Upper lobe of left lung (tissue), 4 donors: Measurements from ENCODE around the gene STAMBP.

ENCODE experiments used
- EP300 ChIP-seq, 4 donors: sonication (generic); formaldehyde crosslinking; IDR thresholded peaks; one replicate each; pipeline ENCODE4 v1.5.1; 2017; ENCODE audit warnings: antibody characterized with exemption in 4 of 4, control low read depth in 2 of 4
- POLR2A ChIP-seq, 4 donors: fragments of 450-650 bp; IDR thresholded peaks; one replicate each; pipeline ENCODE4 v1.5.1; 2016 to 2017; ENCODE audit warnings: antibody characterized with exemption in 4 of 4, mild to moderate bottlenecking in 2 of 4
- POLR2AphosphoS5 ChIP-seq, 2 donors: sonication (generic); formaldehyde crosslinking; IDR thresholded peaks; one replicate each; pipeline ENCODE4 v1.5.1; 2017; ENCODE audit warnings: antibody characterized with exemption in 2 of 2
- TF ChIP-seq, protein P1 (sequence below), 6 experiments: fragments of 450-650 bp in 4 of 6; fragments of 200-600 bp in 2 of 6; sonication (generic) in 2 of 6; IDR thresholded peaks; one replicate each; pipeline ENCODE4 v1.5.1; 2016 to 2019; ENCODE audit warnings: antibody characterized with exemption in 6 of 6

DNA sequence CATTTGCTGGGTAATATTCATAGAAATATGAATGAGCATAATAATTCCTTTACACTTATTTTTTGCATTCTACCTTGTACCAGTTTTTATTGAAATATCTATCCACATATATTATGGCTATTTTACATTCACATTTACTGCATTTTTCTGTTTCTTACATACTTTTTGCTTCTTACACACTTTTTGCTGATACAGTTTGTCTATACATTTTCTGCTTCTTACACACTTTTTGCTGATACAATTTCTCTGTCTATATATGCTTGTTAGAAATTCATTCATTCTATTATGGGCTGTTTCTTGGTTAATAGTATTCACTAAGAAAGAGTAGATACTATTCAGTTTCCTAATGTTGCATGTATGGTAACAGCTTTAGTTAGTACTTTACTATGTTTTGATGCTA is 16.9 kb upstream of the STAMBP start:
- TF ChIP-seq, protein P1, sequence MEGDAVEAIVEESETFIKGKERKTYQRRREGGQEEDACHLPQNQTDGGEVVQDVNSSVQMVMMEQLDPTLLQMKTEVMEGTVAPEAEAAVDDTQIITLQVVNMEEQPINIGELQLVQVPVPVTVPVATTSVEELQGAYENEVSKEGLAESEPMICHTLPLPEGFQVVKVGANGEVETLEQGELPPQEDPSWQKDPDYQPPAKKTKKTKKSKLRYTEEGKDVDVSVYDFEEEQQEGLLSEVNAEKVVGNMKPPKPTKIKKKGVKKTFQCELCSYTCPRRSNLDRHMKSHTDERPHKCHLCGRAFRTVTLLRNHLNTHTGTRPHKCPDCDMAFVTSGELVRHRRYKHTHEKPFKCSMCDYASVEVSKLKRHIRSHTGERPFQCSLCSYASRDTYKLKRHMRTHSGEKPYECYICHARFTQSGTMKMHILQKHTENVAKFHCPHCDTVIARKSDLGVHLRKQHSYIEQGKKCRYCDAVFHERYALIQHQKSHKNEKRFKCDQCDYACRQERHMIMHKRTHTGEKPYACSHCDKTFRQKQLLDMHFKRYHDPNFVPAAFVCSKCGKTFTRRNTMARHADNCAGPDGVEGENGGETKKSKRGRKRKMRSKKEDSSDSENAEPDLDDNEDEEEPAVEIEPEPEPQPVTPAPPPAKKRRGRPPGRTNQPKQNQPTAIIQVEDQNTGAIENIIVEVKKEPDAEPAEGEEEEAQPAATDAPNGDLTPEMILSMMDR (IDR thresholded peaks at IDR 0.05) = no peak
- TF ChIP-seq POLR2A (IDR thresholded peaks at IDR 0.05) = no peak
- no peak for TF ChIP-seq EP300 (IDR thresholded peaks at IDR 0.05)
- TF ChIP-seq POLR2AphosphoS5 (IDR thresholded peaks at IDR 0.05) = no peak
